Measurements from ENCODE around the gene USF1.
"Not testable (repeated sequence)": the region's sequence is repeated elsewhere in the genome, so short reads cannot be mapped to it uniquely, and the experiment has no call there.

USF1 gene

GRCh38 chr1:161047436-161048420 is 2.0 kb upstream of the USF1 start:
- DNase-seq: no peak

GRCh38 chr1:161046605-161047228 is 940 bp upstream of the USF1 start:
- no peak for DNase-seq

DNA sequence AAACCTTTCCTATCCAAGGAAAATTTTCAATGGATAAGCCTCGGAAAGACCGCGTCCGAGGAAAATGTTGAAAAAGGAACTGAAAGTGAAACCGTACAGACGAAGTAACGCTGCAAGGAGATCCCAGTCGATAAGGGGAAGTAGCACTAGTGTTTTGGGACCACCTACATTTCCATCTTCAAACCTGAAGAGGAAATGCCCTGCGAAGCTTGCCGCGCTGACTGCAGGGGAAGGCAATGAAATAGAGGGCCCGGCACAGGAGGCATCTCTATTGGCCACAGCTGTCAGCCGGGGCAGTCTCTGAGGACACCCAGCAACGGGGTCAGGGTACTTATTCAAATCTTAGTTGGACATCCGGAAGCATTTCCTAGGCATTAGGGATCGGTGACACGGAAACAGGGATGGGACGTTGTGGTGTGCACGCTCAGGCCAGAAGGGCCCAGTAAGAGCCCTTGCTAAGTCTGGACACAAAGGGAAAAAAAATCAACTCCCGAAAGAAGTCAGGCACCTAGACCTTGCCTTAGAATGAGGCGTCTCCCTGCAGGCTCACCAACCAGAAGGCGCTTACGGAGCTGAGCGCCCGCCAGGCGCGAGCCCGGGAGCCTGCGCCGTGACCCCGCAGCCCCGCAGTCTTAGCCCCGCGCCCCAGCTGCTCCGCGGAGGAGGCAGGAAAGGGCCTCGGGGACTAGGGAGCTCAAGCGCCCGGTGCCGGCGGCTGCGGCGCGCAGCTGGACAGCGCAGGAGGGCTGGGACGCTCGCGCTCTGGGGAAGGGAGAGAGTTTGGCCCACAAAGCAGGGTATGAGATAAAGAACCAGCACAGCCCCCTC is 655 bp downstream of the USF1 start:
- peak; percentile 40 for DNase-seq

- DNase-seq: no peak
Observed at GRCh38 chr1:161044535-161044907, 1.3 kb downstream of the USF1 start.

DNA sequence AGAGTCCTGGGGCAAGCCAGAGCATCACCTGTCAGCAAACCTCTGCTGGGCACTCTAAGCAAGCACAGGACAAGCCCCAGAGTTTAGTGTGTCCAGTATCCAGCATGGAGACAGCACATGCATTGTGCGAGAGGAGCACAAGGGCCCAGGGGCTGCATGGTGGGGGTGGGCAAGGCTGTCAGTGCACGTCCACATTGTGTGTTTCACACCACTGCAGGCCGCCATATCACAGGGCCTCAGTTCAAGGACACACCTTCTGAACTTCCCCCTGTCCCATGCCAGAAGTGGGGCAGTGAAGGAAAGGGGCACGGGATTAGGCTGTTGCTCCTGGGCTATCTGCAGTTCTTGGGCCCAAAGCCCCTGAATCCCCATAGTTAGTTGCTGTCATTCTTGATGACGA is 6.2 kb downstream of the USF1 start:
- DNase-seq: no peak

GRCh38 chr1:161039154-161039545 is 6.6 kb downstream of the USF1 start:
- no peak for DNase-seq

DNA sequence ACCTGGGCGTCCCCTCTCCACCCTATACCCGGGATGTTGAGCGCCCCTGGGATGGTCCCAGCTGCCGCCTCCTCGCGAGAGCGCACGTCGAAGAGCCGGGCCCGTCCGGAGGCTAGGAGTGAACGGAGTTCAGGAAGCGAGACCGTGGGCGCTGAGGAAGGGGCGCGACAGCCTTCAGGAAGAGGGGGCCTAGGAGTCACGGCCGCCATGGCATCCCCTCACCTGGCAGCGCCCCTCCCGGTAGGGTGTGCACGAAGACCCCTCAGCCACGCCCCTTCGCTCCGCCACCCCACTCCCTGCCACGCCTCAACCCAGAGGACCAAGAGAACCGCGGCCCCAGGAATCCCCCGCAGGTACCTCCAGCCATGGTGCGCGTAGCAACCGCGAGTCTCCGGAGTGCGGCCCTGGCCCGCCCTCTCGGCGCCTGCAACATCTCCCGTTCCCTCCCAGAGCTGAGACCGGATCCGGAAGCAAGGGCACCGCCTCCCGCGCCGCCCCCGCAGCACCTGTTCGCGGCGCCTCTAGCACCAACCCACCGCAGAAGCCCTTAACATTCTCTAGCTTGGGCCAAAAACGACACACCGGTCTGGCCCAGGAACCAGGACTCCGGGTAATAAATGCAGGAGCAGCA is 7.1 kb downstream of the USF1 start, which contains the start of gene TSTD1:
TSTD1 (minus strand) TSS at position 442 of the 631 bp plus-strand sequence; CDS start at position 367, 75 bp downstream.
- DNase-seq: peak; percentile 76

- no peak for DNase-seq
Observed at GRCh38 chr1:161037661-161038522, 7.9 kb downstream of the USF1 start.

GRCh38 chr1:161033751-161034150 is 12.0 kb downstream of the USF1 start:
- DNase-seq: no peak

GRCh38 chr1:161032409-161032808 is 13.4 kb downstream of the USF1 start:
- DNase-seq: no peak

- no peak for DNase-seq
Observed at GRCh38 chr1:161031874-161032273, 13.9 kb downstream of the USF1 start.

DNA sequence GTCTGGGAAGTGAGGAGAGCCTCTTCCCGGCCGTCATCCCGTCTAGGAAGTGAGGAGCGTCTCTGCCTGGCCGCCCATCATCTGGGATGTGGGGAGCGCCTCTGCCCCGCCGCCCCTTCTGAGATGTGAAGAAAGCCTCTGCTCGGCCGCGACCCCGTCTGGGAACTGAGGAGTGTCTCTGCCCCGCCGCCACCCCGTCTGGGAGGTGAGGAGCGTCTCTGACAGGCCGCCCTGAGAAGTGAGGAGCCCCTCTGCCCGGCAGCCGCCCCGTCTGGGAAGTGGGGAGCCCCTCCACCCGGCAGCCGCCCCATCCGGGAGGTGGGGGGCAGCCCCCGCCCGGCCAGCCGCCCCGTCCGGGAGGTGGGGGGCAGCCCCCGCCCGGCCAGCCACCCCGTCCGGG is 16.3 kb downstream of the USF1 start:
- not testable (repeated sequence) for DNase-seq

GRCh38 chr1:161026954-161027353 is 18.8 kb downstream of the USF1 start:
- DNase-seq: not testable (repeated sequence)

DNA sequence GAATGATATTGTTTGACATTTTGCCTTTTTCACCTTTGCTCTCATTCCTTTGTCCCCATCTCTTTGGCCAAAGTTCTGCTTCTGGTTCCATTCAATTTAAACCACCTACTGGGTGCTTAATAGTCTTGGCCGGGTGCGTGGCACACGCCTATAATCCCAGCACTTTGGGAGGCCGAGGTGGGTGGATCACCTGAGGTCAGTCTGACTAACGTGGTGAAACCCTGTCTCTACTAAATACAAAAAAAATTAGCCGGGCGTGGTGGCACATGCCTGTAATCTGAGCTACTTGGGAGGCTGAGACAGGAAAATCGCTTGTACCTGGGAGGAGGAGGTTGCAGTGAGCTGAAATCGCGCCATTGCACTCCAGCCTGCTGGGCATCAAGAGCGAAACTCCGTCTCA is 23.3 kb downstream of the USF1 start:
- DNase-seq: not testable (repeated sequence)

GRCh38 chr1:161021970-161022353 is 23.8 kb downstream of the USF1 start:
- no peak for DNase-seq

DNA sequence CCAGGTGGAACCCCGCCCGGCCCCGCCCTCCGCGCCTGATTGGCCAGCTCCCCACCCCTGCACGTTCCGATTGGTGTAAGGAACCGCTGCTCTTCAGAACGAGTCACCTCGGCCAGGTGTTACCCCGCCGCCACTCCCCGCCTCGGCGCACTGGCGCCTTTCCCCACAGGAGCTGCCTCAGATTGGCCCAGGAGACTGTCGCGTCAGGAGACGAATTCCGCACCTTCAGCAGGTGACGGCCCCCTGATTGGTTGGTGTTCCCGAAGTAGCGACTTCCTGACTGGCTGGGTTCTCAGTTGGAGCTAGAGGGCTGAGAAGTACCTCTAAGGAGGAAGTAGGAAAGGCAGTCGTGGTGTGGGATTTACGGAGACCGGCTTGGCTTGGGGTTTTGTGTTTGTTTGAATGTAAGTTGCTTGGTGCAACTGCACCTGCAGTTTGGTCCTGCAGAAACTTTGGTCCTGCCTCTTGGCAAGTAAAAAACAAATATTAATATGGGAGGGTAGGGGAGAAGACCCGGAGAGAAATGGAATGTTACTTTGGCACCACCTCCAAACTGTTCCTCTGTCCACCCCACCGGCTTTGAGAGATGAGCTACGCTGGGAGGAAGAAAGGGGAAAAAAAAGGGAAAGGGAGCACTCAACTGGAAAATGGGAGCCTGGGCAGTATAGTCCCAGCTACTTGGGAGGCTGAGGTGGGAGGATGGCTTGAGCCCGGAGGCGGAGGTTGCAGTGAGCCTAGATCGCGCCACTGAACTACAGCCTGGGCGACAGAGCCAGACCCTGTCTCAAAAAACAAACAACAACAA is 24.4 kb downstream of the USF1 start:
- DNase-seq: peak; percentile 86

- peak; percentile 57 for DNase-seq
Observed at GRCh38 chr1:161020509-161021164, 25.1 kb downstream of the USF1 start, which contains the start of gene F11R. Gene F11R, minus strand, starts transcription at chr1:161021152. Its CDS starts 79 bp downstream, at chr1:161021073.

DNA sequence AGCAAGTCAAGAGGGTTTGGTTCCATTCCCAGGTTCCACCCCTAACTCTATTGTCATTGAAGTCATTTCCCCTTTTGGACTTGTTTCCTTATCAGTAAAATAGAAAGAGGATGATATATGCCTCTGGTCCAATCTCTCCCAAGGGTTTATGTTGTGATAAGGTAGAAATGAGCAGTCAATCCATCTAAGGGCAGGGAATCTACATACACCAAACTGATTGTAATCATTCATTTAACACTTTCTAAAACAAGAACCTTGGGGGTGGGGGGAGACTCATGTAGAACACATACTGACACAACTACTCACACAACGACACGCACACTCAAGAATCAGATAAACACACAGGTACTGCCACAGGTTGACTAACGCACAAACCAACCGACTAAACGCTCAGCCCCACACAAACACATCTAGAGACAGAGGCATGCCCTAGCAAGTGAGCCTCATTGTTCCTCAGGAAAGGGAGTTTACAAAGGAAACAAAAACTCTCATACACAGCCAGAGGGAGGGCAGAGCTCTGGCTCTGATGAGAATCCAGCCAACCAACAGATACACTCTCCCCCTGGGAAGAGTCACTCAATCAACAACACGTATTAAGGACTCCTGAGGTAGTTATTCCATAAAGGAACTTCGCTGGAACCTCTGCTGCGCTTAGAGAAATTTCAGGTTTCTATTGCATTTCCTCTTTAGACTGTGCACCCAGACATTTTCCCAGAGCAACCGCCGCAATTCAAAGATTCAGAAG is 25.9 kb downstream of the USF1 start:
- DNase-seq: no peak

DNA sequence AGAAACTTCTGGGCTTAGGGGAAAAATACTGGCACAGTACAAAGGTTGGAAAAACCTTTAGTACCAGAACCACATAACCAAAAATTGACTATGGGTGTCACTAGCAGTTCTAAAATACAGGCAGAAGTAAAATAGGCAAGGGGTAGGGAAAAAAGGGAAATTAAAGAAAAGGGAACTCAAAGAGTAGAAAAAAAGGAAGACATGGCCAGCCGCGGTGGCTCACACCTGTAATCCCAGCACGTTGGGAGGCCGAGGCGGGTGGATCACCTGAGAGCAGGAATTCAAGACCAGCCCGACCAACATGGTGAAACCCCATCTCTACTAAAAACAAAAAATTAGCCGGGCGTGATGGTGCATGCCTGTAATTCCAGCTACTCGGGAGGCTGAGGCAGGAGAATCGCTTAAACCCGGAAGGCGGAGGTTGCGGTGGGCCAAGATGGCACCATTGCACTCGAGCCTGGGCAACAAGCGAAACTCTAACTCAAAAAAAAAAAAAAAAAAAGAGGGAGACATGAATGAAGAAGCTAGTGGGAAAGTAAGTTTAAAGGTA is 26.6 kb downstream of the USF1 start:
- DNase-seq: not testable (repeated sequence)
